ENCODE results near the gene ABCA7. TPM values are rescaled to one million over a fixed set of nuclear protein-coding genes. Genes with fewer than 3 reads are reported as not detected.

Gene ABCA7
- total RNA-seq, 2 donors from 2014 or later, result 6.0 to 7.0 TPM

- Histone ChIP-seq H3K4me3 (no peak overlapping the region), H3K9me3 (no peaks in the 10 kb centered on the region), H3K4me1 (ENCODE audit: control insufficient read depth in 1 of 2, low read depth in 2 of 2) (no peaks in the 10 kb centered on the region), H3K27ac (no peak overlapping the region), H3K27me3 (replicated peaks; ENCODE audit: insufficient read depth) (no peaks in the 10 kb centered on the region), H3K36me3 (peaks cover 11% of the 10 kb centered on the region)
- TF ChIP-seq CTCF (IDR thresholded peaks at IDR 0.05), result no peak
- ATAC-seq (ENCODE audit: insufficient number of reproducible peaks, low FRiP score, low read depth), result no peak
- DNase-seq (ENCODE audit: low spot score), result no peak
Observed at GRCh38 chr19:995051-995827, 44.7 kb upstream of the ABCA7 start.

- Histone ChIP-seq H3K4me3 (peak overlapping the region; percentile 16), H3K9me3 (no peaks in the 10 kb centered on the region), H3K36me3 (peaks cover 8% of the 10 kb centered on the region), H3K4me1 (ENCODE audit: control insufficient read depth in 1 of 2, low read depth in 2 of 2) (no peaks in the 10 kb centered on the region), H3K27me3 (replicated peaks; ENCODE audit: insufficient read depth) (peaks cover 7% of the 10 kb centered on the region), H3K27ac (no peak overlapping the region)
- DNase-seq (ENCODE audit: low spot score) (no peak), ATAC-seq (ENCODE audit: insufficient number of reproducible peaks, low FRiP score, low read depth) (no peak)
- TF ChIP-seq CTCF (IDR thresholded peaks at IDR 0.05), result no peak
Observed at GRCh38 chr19:996051-996838, 43.7 kb upstream of the ABCA7 start.

DNA sequence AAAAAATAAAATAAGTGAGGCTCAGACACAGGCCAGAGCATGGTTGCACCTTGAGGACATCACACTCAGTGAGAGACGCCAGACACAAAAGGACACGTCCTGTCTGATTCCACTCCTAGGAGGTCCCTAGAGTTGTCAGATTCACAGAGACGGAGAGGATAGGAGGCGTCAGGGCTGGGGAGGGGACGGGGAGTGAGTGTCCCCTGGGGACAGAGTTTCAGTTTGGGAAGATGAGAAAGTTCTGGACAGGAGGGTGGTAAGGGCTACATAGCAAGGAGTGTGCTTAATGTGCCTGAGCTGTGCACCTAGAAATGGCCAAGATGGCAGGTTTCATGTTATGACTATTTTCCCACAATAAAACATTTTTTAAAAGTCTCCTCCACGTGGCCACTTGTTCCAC, 41.8 kb upstream of the ABCA7 start:
- Histone ChIP-seq H3K36me3 (peaks cover 8% of the 10 kb centered on the region), H3K27ac (no peak overlapping the region), H3K27me3 (replicated peaks; ENCODE audit: insufficient read depth) (peaks cover 7% of the 10 kb centered on the region), H3K9me3 (no peaks in the 10 kb centered on the region), H3K4me1 (ENCODE audit: control insufficient read depth in 1 of 2, low read depth in 2 of 2) (peaks cover 0 to 3% of the 10 kb centered on the region in 2 donors), H3K4me3 (no peak overlapping the region)
- ATAC-seq (ENCODE audit: insufficient number of reproducible peaks, low FRiP score, low read depth) (no peak), DNase-seq (ENCODE audit: low spot score) (no peak)
- TF ChIP-seq CTCF (IDR thresholded peaks at IDR 0.05), result no peak

DNA sequence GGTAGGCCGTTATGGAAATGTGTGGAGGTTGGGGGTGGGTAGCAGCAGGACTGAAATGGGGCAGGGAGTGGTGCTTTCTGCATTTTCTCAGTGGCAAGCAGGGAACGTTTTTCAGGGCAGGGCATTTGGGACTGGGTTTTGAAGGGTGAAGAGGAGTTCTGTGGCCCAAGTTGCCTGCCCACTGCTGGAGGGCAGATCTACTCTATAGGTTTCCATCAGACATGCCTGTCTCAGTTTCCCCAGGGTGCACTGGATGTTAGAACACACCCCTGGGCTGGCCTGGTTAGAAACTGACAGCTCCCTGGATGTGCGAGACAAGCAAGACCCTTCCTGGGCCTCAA, 40.6 kb upstream of the ABCA7 start:
- no peak overlapping the region for H3K4me3 ChIP-seq
- no peak for DNase-seq (ENCODE audit: low spot score)
- H3K27ac ChIP-seq, result no peak overlapping the region
- peaks cover 0 to 3% of the 10 kb centered on the region in 2 donors for H3K4me1 ChIP-seq (ENCODE audit: control insufficient read depth in 1 of 2, low read depth in 2 of 2)
- no peak for ATAC-seq (ENCODE audit: insufficient number of reproducible peaks, low FRiP score, low read depth)
- H3K36me3 ChIP-seq, result peaks cover 4% of the 10 kb centered on the region
- peaks cover 7% of the 10 kb centered on the region for H3K27me3 ChIP-seq (replicated peaks; ENCODE audit: insufficient read depth)
- H3K9me3 ChIP-seq, result no peaks in the 10 kb centered on the region
- no peak for TF ChIP-seq CTCF (IDR thresholded peaks at IDR 0.05)

DNA sequence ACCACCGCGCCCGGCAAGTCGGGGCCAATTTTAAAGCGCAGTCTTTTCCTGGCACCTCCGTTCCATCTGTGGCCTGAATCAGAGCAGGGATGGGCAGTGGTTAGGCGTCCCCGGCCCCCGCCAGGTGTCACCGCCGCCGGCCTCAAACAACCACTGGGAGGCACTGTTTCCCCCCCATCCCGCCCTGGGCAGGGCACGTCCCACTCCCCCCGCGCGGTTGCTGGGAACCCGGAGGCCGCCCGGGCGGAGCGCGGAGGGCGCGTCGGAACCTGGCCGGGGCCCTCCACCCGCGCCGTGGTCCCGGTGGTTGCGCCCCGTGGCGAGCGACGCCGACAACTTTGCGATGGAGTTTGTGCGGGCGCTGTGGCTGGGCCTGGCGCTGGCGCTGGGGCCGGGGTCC, 39.8 kb upstream of the ABCA7 start, which contains the start of gene GRIN3B:
GRIN3B (plus strand) TSS at position 325 of the 400 bp plus-strand sequence; CDS start at position 344, 19 bp downstream.
- no peak for DNase-seq (ENCODE audit: low spot score)
- Histone ChIP-seq H3K36me3 (no peaks in the 10 kb centered on the region), H3K4me1 (ENCODE audit: control insufficient read depth in 1 of 2, low read depth in 2 of 2) (peaks cover 0 to 3% of the 10 kb centered on the region in 2 donors), H3K4me3 (peak within 1 kb of the TSS; percentile 37), H3K27me3 (replicated peaks; ENCODE audit: insufficient read depth) (peaks cover 7% of the 10 kb centered on the region), H3K27ac (no peak within 1 kb of the TSS), H3K9me3 (no peaks in the 10 kb centered on the region)
- ATAC-seq (ENCODE audit: insufficient number of reproducible peaks, low FRiP score, low read depth), result no peak
- peak; percentile 32 for TF ChIP-seq CTCF (IDR thresholded peaks at IDR 0.05)
